Cardiac ventricle fibroblast (primary cell): ENCODE measurements around the gene HDGFL1. TPM values are rescaled to one million over a fixed set of nuclear protein-coding genes. Genes with fewer than 3 reads are reported as not detected.

Source experiments
- total RNA-seq: library from RNA; depleted of rRNA; stranded (reverse); fragments of >200 nt; gene quantifications from 2 replicates; pipeline ENCODE4 v1.2.3, GENCODE V29; 2015

Gene HDGFL1
- not detected in 2 replicates for total RNA-seq

GRCh38 chr6:22569281-22570184, at the start of gene HDGFL1:
Gene HDGFL1, plus strand, starts transcription at chr6:22569566. Its CDS starts 10 bp downstream, at chr6:22569576.

